ENCODE data around the gene SPATA31C1. TPM values are rescaled to one million over a fixed set of nuclear protein-coding genes. Genes with fewer than 3 reads are reported as not detected.

Gene SPATA31C1
- total and polyA plus RNA-seq, 2 of the 8 experiments (the other 6 are each of a cell fraction or from before 2014, with no cell fraction given): 0.15 TPM; not detected in 1

DNA sequence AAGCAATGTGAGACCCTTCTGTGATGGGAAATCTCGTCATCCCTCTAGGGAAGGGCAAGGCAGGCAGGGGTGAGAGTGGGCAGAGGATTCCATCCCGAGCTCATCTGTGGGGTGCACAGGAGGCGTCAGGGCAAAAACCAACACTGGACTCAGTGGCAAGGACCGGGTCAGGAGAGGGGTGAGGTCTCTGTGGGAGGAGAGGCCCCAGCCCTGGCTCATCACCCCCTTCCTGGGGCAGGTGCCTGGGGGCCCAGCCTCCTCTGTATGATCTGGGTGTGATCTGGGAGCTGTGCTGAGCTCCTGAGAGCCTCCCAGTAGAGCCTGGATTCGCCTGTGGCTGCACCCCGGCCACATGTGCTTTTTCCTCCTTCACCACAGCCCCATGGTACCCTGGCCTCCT is 34.5 kb upstream of the SPATA31C1 start:
- WGBS, 2 experiments (ENCODE audit: extremely low coverage in 1 of 2, insufficient coverage in 1 of 2, insufficient read length in 1 of 2, insufficient replicate concordance in 2 of 2, low coverage in 1 of 2, low lambda C conversion rate in 2 of 2, missing lambda C conversion rate in 1 of 2): 89% methylated on average over 6 of the region's 6 CpGs; no CpG with 5 or more reads in 1 of the 2 experiments
- TF ChIP-seq SRF (IDR thresholded peaks at IDR 0.05; ENCODE audit: low read depth, low read length) (no peak), CHD2 (IDR thresholded peaks at IDR 0.05; ENCODE audit: low read length) (no peak), BCL11A (IDR thresholded peaks at IDR 0.05; ENCODE audit: low read depth in 2 of 2, low read length in 2 of 2) (no peak), RXRA (IDR thresholded peaks at IDR 0.05; ENCODE audit: insufficient read depth, low read depth, low read length) (no peak), TAF7 (optimal IDR thresholded peaks at IDR 0.05; ENCODE audit: borderline replicate concordance, low read depth, low read length) (no peak), SP2 (IDR thresholded peaks at IDR 0.05; ENCODE audit: low read length) (no peak), RBBP5 (IDR thresholded peaks at IDR 0.05; ENCODE audit: borderline replicate concordance, low read depth, low read length) (no peak)
- TF ChIP-seq, protein P1, sequence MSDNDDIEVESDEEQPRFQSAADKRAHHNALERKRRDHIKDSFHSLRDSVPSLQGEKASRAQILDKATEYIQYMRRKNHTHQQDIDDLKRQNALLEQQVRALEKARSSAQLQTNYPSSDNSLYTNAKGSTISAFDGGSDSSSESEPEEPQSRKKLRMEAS (IDR thresholded peaks at IDR 0.05): no peak
- 0 out of 2 replicates have a peak overlapping the region, but pooled peaks have one; percentile 18 for H2BK20ac ChIP-seq (ENCODE audit: low read length)
- no peak overlapping the region for H2BK5ac ChIP-seq (ENCODE audit: low read depth, low read length)
- H2BK120ac ChIP-seq (replicated peaks; ENCODE audit: low read depth, low read length): no peak overlapping the region
- H3K56ac ChIP-seq (replicated peaks; ENCODE audit: insufficient read length, low read depth, low read length): no peak overlapping the region
- H4K91ac ChIP-seq (replicated peaks; ENCODE audit: insufficient read length, low read length): no peak overlapping the region
- no peak overlapping the region for H3K4ac ChIP-seq (replicated peaks; ENCODE audit: insufficient read length, low read depth, low read length)
- H3K23me2 ChIP-seq (ENCODE audit: low read depth, low read length): no peaks in the 10 kb centered on the region
- no peaks in the 10 kb centered on the region for H3K79me1 ChIP-seq (ENCODE audit: low read depth, low read length)
- H3K27ac ChIP-seq (ENCODE audit: low read depth, low read length): no peak overlapping the region
- H2AK5ac ChIP-seq (ENCODE audit: low read depth, low read length): no peak overlapping the region
- H3K79me2 ChIP-seq (ENCODE audit: control insufficient read depth in 1 of 2, insufficient read depth in 2 of 2, low read length in 2 of 2): no peaks in the 10 kb centered on the region
- H3K9me3 ChIP-seq (ENCODE audit: insufficient read depth in 2 of 2, low read depth in 1 of 2, low read length in 1 of 2): no peaks in the 10 kb centered on the region
- H3K9ac ChIP-seq (replicated peaks in 1 of 4; ENCODE audit: extremely low read depth in 1 of 4, low read depth in 3 of 4, low read length in 3 of 4): no peak overlapping the region
- no peaks in the 10 kb centered on the region for H4K20me1 ChIP-seq (replicated peaks in 1 of 2; ENCODE audit: control insufficient read depth in 1 of 2, insufficient read depth in 2 of 2, low read length in 2 of 2)
- no peaks in the 10 kb centered on the region; a peak in 1 of 7 replicates for H3K27me3 ChIP-seq (replicated peaks in 1 of 4; ENCODE audit: control insufficient read depth in 3 of 4, extremely low read depth in 1 of 4, insufficient read depth in 3 of 4, low read length in 3 of 4)
- POLR2A ChIA-PET (ENCODE audit: partially characterized antibody): interaction anchor here (0.6 kb wide), 1 partner anchor 61 kb away, joined by 3 read pairs; no protein-coding TSS in a partner anchor
- H2BK15ac ChIP-seq (ENCODE audit: low read length): peak overlapping the region; percentile 46; the same call in 1 of the 2 replicates
- peak overlapping the region; percentile 72; the same call in 1 of the 2 replicates for H3K18ac ChIP-seq (ENCODE audit: extremely low read depth, low read length)
- peak overlapping the region; percentile 35; the same call in 1 of the 2 replicates for H2BK12ac ChIP-seq (ENCODE audit: low read depth, low read length)
- H3K4me3 ChIP-seq (ENCODE audit: extremely low read depth in 1 of 4, insufficient read depth in 2 of 4, low read depth in 3 of 4, low read length in 4 of 4): no peak overlapping the region
- H4K8ac ChIP-seq (ENCODE audit: extremely low read depth, insufficient read depth, low read length): no peak overlapping the region; the same call in 1 of the 2 replicates
- no peak overlapping the region for H2AFZ ChIP-seq (ENCODE audit: low read length)
- H3K4me1 ChIP-seq (replicated peaks in 1 of 4; ENCODE audit: control insufficient read depth in 3 of 4, insufficient read depth in 4 of 4, low read length in 3 of 4): peaks cover 0 to 12% (median 1%) of the 10 kb centered on the region in 4 experiments; a peak in 5 of 7 replicates
- no peak overlapping the region for H3K4me2 ChIP-seq (ENCODE audit: insufficient read depth in 1 of 2, low read depth in 2 of 2, low read length in 2 of 2)
- H3K14ac ChIP-seq (ENCODE audit: insufficient read length): no peak overlapping the region
- no peak overlapping the region for H4K5ac ChIP-seq (ENCODE audit: insufficient read length, low read depth, low read length)
- no peak for DNase-seq (ENCODE audit: low read depth in 1 of 2, low spot score in 2 of 2)
- no peak for FAIRE-seq
- no peaks in the 10 kb centered on the region for H3K36me3 ChIP-seq (ENCODE audit: control insufficient read depth in 2 of 4, insufficient read depth in 4 of 4, low read length in 3 of 4)
- CTCF ChIA-PET (ENCODE audit: partially characterized antibody): interaction anchor here (0.6 to 4.1 kb wide), 30 partner anchors 9 to 770 kb away, joined by 3 to 30 read pairs (median 4); partner anchors contain the start of gene CTSL
- H3K23ac ChIP-seq (ENCODE audit: insufficient read length): no peak overlapping the region
